WTC11 (cell line): ENCODE results near the gene SAC3D1. TPM values are rescaled to one million over a fixed set of nuclear protein-coding genes. Genes with fewer than 3 reads are reported as not detected.

Source experiments
- ATAC-seq: fragments of 200-7000 bp; cut with Tn5 transposase; 2 replicates; pipeline ENCODE4 v1.10.0; 2021; ENCODE audit warnings: mild to moderate bottlenecking, moderate library complexity
- CTCF ChIA-PET: fragments of 300-600 bp; sonication (Branson Sonifier 250); formaldehyde crosslinking; loops from one replicate; lab custom pipeline; 2021; ENCODE audit warnings: antibody characterized with exemption; lab: Charles Lee
- POLR2A ChIA-PET: fragments of 350-600 bp; sonication (Branson Sonifier 250); formaldehyde crosslinking; loops from one replicate; lab custom pipeline; 2021; ENCODE audit warnings: antibody characterized with exemption; lab: Charles Lee
- DNase-seq: peaks from one replicate; pipeline ENCODE4 v3.0.0; 2021; ENCODE audit warnings: low spot score
- H3K27ac Mint-ChIP-seq: 2 replicates; pipeline ENCODE4 v1.8.0; 2021; ENCODE audit warnings: mixed read lengths
- H3K27me3 Mint-ChIP-seq: 2 replicates; pipeline ENCODE4 v1.8.0; 2021; ENCODE audit warnings: low read depth, mild to moderate bottlenecking, moderate library complexity, mixed read lengths
- H3K36me3 Mint-ChIP-seq: 2 replicates; pipeline ENCODE4 v1.8.0; 2021; ENCODE audit warnings: mixed read lengths
- H3K4me1 Mint-ChIP-seq: 2 replicates; pipeline ENCODE4 v1.8.0; 2022; ENCODE audit warnings: mixed read lengths
- H3K4me3 Mint-ChIP-seq: 2 replicates; pipeline ENCODE4 v1.8.0; 2021; ENCODE audit warnings: mild to moderate bottlenecking, moderate library complexity, mixed read lengths
- H3K9me3 Mint-ChIP-seq: 2 replicates; pipeline ENCODE4 v1.8.0; 2021; ENCODE audit warnings: mixed read lengths
- CREB1 ChIP-seq: sonication (generic); formaldehyde crosslinking; IDR thresholded peaks from 2 replicates; pipeline ENCODE4 v1.8.0; 2023; ENCODE audit warnings: mild to moderate bottlenecking, missing genetic modification reagents
- GABPB1 ChIP-seq: sonication (generic); formaldehyde crosslinking; IDR thresholded peaks from 2 replicates; pipeline ENCODE4 v1.8.1; 2023; ENCODE audit warnings: mild to moderate bottlenecking, missing genetic modification reagents
- GRHL2 ChIP-seq: fragments of 250-450 bp; sonication (Bioruptor Pico); IDR thresholded peaks from 2 replicates; pipeline ENCODE4 v1.8.0; 2022; ENCODE audit warnings: mild to moderate bottlenecking, moderate library complexity; ENCODE audit not compliant: insufficient replicate concordance, severe bottlenecking
- GTF2I ChIP-seq: fragments of 250-450 bp; sonication (Bioruptor Pico); conservative IDR thresholded peaks from 2 replicates; pipeline ENCODE4 v1.4.0; 2021; ENCODE audit warnings: mild to moderate bottlenecking
- HMGA2 ChIP-seq: fragments of 250-450 bp; sonication (Bioruptor Pico); IDR thresholded peaks from 2 replicates; pipeline ENCODE4 v1.4.0; 2021; ENCODE audit warnings: mild to moderate bottlenecking, moderate library complexity
- JAZF1 ChIP-seq: fragments of 250-450 bp; sonication (Bioruptor Pico); IDR thresholded peaks from 2 replicates; pipeline ENCODE4 v1.9.0; 2021; ENCODE audit warnings: moderate library complexity, mild to moderate bottlenecking, inconsistent platforms
- NFE2L1 ChIP-seq: sonication (generic); formaldehyde crosslinking; IDR thresholded peaks from 2 replicates; pipeline ENCODE4 v1.8.1; 2023; ENCODE audit warnings: missing genetic modification reagents
- TEAD1 ChIP-seq: sonication (generic); formaldehyde crosslinking; IDR thresholded peaks from 2 replicates; pipeline ENCODE4 v1.8.0; 2022; ENCODE audit warnings: mild to moderate bottlenecking, missing genetic modification reagents
- ZBTB21 ChIP-seq: sonication (generic); formaldehyde crosslinking; IDR thresholded peaks from 2 replicates; pipeline ENCODE4 v1.8.1; 2023; ENCODE audit warnings: mild to moderate bottlenecking, missing genetic modification reagents, borderline replicate concordance
- ZNF232 ChIP-seq: sonication (generic); formaldehyde crosslinking; IDR thresholded peaks from 2 replicates; pipeline ENCODE4 v1.8.0; 2022; ENCODE audit warnings: mild to moderate bottlenecking, missing genetic modification reagents
- ZNF263 ChIP-seq: sonication (generic); formaldehyde crosslinking; IDR thresholded peaks from 2 replicates; pipeline ENCODE4 v1.8.1; 2022; ENCODE audit warnings: low read depth, mild to moderate bottlenecking, moderate library complexity, missing genetic modification reagents
- ZNF396 ChIP-seq: fragments of 250-450 bp; sonication (Bioruptor Pico); IDR thresholded peaks from 2 replicates; pipeline ENCODE4 v1.8.0; 2021; ENCODE audit warnings: mild to moderate bottlenecking, moderate library complexity, borderline replicate concordance
- total RNA-seq: library from RNA; stranded (reverse); gene quantifications from 3 replicates; pipeline ENCODE4 v1.2.3, GENCODE V29; 2021
- TF ChIP-seq, protein P1 (sequence below): sonication (generic); formaldehyde crosslinking; conservative IDR thresholded peaks from 2 replicates; pipeline ENCODE4 v1.8.1; 2023; ENCODE audit warnings: mild to moderate bottlenecking, low read depth, missing genetic modification reagents, moderate library complexity
- TF ChIP-seq, protein P2 (sequence below): fragments of 250-450 bp; sonication (Bioruptor Pico); IDR thresholded peaks from 2 replicates; pipeline ENCODE4 v1.9.0; 2021; ENCODE audit warnings: moderate library complexity, mild to moderate bottlenecking, inconsistent platforms, borderline replicate concordance
- TF ChIP-seq, protein P3 (sequence below): fragments of 200-600 bp; IDR thresholded peaks from 2 replicates; pipeline ENCODE4 v1.8.0; 2022; ENCODE audit warnings: antibody characterized with exemption
- TF ChIP-seq, protein P4 (sequence below): sonication (generic); formaldehyde crosslinking; IDR thresholded peaks from 2 replicates; pipeline ENCODE4 v1.8.0; 2022; ENCODE audit warnings: mild to moderate bottlenecking, missing genetic modification reagents
- TF ChIP-seq, protein P5 (sequence below): sonication (generic); formaldehyde crosslinking; IDR thresholded peaks from 2 replicates; pipeline ENCODE4 v1.8.1; 2023; ENCODE audit warnings: mild to moderate bottlenecking, missing genetic modification reagents

Gene SAC3D1
- total RNA-seq, 1 experiment from 2014 or later, result 26.2 TPM

DNA sequence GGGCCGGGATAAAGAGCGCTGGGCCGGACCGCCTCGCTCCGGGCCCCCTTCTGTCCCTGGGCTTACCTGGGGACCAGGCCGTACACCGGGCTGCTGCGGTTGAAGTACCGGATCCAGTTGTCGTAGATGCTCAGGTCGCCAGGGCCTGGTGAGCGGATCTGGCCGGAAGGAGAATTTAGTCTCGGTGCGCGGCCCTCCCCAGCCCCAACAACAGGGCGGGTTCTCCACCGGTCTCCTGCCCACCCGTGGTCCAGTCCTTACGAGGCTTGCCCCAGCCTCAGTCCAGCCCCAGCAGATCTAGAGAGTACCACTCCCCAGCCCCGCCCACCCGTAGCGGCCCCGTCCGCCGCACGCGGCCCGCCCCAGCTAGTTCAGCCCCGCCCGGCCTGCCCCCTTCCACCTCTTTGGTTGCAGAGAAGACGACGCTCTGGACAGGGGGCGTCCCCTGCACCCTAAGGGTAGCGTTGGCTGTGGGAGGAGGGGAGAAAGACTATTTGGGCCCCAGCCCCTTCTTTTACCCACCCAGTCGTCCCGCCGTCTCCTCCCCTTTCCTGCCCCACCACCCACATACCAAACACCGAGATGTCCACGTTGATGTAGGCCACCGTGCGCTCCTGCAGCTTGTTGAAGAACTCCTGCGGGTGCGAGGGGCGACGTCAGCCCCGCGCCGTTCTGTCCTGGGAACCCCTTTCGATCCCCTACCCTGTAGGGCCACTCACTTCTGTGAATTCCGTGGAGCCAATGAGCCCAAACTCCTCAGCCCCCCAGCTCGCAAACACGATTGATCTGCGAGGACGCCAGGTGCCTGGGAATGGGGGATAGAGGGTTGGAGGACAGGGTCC is 6.8 kb downstream of the SAC3D1 start (continued):
- TF ChIP-seq, protein P1, sequence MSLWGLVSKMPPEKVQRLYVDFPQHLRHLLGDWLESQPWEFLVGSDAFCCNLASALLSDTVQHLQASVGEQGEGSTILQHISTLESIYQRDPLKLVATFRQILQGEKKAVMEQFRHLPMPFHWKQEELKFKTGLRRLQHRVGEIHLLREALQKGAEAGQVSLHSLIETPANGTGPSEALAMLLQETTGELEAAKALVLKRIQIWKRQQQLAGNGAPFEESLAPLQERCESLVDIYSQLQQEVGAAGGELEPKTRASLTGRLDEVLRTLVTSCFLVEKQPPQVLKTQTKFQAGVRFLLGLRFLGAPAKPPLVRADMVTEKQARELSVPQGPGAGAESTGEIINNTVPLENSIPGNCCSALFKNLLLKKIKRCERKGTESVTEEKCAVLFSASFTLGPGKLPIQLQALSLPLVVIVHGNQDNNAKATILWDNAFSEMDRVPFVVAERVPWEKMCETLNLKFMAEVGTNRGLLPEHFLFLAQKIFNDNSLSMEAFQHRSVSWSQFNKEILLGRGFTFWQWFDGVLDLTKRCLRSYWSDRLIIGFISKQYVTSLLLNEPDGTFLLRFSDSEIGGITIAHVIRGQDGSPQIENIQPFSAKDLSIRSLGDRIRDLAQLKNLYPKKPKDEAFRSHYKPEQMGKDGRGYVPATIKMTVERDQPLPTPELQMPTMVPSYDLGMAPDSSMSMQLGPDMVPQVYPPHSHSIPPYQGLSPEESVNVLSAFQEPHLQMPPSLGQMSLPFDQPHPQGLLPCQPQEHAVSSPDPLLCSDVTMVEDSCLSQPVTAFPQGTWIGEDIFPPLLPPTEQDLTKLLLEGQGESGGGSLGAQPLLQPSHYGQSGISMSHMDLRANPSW (CRISPR knock-in tag), result no peak
- no peak for TF ChIP-seq GABPB1 (CRISPR knock-in tag)
- TF ChIP-seq, protein P2, sequence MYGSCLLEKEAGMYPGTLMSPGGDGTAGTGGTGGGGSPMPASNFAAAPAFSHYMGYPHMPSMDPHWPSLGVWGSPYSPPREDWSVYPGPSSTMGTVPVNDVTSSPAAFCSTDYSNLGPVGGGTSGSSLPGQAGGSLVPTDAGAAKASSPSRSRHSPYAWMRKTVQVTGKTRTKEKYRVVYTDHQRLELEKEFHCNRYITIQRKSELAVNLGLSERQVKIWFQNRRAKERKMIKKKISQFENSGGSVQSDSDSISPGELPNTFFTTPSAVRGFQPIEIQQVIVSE (CRISPR knock-in tag), result no peak
- TF ChIP-seq CREB1 (CRISPR knock-in tag), result no peak
- no peak for TF ChIP-seq JAZF1 (CRISPR knock-in tag)
- TF ChIP-seq ZNF232 (CRISPR knock-in tag), result no peak

DNA sequence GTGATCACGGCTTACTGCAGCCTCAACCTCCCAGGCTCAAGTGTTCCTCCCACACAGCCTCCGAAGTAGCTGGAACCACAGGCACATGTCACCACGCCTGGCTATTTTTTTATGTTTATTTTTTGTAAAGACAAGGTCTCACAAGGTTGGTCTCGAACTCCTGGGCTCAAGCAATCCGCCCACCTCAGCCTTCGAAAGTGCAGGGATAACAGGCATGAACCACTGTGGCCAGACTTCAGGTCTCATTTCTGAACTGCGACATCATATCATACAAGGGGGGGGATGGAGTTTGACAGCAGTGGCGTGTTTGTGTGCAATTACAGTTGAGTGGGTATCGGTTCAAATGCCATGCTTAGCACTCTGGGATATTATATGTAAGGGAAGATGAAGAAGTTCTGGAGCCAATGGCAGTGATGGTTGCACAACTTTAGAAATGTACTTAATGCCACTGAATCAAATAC is 10.4 kb downstream of the SAC3D1 start:
- ChIA-PET CTCF (interaction anchor here (0.7 kb wide), 2 partner anchors 20 to 104 kb away, joined by 3 read pairs; no protein-coding TSS in a partner anchor), POLR2A (no interaction called here)
- Mint-ChIP-seq H3K4me3 (no peak overlapping the region), H3K27me3 (no peaks in the 10 kb centered on the region; the same call in 1 of the 2 replicates), H3K9me3 (no peaks in the 10 kb centered on the region), H3K36me3 (no peaks in the 10 kb centered on the region), H3K27ac (no peak overlapping the region), H3K4me1 (peaks cover 12% of the 10 kb centered on the region)
- ATAC-seq (no peak), DNase-seq (no peak)
- TF ChIP-seq HMGA2, result no peak
- TF ChIP-seq, protein P3, sequence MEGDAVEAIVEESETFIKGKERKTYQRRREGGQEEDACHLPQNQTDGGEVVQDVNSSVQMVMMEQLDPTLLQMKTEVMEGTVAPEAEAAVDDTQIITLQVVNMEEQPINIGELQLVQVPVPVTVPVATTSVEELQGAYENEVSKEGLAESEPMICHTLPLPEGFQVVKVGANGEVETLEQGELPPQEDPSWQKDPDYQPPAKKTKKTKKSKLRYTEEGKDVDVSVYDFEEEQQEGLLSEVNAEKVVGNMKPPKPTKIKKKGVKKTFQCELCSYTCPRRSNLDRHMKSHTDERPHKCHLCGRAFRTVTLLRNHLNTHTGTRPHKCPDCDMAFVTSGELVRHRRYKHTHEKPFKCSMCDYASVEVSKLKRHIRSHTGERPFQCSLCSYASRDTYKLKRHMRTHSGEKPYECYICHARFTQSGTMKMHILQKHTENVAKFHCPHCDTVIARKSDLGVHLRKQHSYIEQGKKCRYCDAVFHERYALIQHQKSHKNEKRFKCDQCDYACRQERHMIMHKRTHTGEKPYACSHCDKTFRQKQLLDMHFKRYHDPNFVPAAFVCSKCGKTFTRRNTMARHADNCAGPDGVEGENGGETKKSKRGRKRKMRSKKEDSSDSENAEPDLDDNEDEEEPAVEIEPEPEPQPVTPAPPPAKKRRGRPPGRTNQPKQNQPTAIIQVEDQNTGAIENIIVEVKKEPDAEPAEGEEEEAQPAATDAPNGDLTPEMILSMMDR, result no peak
- TF ChIP-seq, protein P4, sequence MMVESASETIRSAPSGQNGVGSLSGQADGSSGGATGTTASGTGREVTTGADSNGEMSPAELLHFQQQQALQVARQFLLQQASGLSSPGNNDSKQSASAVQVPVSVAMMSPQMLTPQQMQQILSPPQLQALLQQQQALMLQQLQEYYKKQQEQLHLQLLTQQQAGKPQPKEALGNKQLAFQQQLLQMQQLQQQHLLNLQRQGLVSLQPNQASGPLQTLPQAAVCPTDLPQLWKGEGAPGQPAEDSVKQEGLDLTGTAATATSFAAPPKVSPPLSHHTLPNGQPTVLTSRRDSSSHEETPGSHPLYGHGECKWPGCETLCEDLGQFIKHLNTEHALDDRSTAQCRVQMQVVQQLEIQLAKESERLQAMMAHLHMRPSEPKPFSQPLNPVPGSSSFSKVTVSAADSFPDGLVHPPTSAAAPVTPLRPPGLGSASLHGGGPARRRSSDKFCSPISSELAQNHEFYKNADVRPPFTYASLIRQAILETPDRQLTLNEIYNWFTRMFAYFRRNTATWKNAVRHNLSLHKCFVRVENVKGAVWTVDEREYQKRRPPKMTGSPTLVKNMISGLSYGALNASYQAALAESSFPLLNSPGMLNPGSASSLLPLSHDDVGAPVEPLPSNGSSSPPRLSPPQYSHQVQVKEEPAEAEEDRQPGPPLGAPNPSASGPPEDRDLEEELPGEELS (CRISPR knock-in tag), result no peak
- no peak for TF ChIP-seq ZNF263 (CRISPR knock-in tag)
- TF ChIP-seq GRHL2 (CRISPR knock-in tag), result no peak
- TF ChIP-seq, protein P5, sequence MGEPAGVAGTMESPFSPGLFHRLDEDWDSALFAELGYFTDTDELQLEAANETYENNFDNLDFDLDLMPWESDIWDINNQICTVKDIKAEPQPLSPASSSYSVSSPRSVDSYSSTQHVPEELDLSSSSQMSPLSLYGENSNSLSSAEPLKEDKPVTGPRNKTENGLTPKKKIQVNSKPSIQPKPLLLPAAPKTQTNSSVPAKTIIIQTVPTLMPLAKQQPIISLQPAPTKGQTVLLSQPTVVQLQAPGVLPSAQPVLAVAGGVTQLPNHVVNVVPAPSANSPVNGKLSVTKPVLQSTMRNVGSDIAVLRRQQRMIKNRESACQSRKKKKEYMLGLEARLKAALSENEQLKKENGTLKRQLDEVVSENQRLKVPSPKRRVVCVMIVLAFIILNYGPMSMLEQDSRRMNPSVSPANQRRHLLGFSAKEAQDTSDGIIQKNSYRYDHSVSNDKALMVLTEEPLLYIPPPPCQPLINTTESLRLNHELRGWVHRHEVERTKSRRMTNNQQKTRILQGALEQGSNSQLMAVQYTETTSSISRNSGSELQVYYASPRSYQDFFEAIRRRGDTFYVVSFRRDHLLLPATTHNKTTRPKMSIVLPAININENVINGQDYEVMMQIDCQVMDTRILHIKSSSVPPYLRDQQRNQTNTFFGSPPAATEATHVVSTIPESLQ (CRISPR knock-in tag), result no peak
- no peak for TF ChIP-seq NFE2L1 (CRISPR knock-in tag)
- no peak for TF ChIP-seq GTF2I (CRISPR knock-in tag)
- no peak for TF ChIP-seq ZBTB21 (CRISPR knock-in tag)
- TF ChIP-seq ZNF232 (CRISPR knock-in tag), result no peak
- TF ChIP-seq ZNF396 (CRISPR knock-in tag), result no peak
- TF ChIP-seq TEAD1 (CRISPR knock-in tag), result no peak
